Femur (tissue), 1 donor: ENCODE measurements around the gene NR1D2.
A peak's percentile ranks its signal among the peaks of the same experiment; 100 is the strongest.
"Not testable (repeated sequence)": the region's sequence is repeated elsewhere in the genome, so short reads cannot be mapped to it uniquely, and the experiment has no call there.

Experiments
- DNase-seq: peaks from one replicate; pipeline ENCODE4 v3.0.0-alpha.2; 2017

NR1D2 gene

DNA sequence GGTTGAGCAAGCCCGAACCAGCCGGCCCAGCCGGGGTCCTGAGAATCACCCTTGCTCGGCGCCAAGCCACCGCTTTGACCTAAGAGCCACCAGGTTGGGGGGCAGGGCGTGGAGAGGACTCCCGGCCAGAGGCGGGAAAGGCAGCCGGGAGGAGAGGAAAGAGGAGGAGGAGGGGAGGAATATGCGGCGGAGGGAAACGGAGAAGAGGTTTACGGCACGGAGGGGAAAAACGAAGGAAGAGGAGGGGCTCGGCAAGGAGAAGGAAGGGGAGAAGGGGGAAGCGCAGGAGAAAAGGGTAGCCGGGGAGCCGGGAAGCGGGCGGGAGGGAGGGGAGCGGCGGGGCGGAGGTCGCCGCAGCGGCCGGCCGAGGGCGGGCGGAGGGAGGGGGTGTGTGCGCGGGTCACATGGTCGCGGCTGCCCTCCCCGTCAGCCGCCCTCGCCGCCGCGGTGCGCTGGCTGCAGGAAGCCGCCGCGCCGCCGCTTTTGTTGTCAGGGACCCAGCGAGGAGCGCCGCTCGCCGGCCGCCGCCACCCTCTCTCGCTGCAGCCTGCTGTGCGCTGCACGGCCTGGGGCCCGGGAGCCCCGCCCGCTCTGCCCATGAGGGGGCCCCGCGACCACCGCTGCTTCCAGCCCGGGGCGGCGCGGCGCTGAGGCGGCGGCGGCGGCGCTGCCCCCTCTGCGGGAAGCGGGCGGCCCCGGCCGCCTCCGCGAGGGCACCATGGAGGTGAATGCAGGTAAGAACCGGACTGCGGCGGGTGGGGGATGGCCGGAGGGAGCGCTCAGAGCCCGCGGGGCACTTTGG, at the start of gene NR1D2:
NR1D2 (plus strand) TSS at position 426 of the 802 bp plus-strand sequence; CDS start at position 719, 293 bp downstream.
- peak; percentile 91 for DNase-seq

- no peak for DNase-seq
These were observed 44.3 kb upstream of the NR1D2 start for GRCh38 chr3:23900744-23901143.

GRCh38 chr3:23904545-23904944, 40.5 kb upstream of the NR1D2 start:
- no peak for DNase-seq

DNA sequence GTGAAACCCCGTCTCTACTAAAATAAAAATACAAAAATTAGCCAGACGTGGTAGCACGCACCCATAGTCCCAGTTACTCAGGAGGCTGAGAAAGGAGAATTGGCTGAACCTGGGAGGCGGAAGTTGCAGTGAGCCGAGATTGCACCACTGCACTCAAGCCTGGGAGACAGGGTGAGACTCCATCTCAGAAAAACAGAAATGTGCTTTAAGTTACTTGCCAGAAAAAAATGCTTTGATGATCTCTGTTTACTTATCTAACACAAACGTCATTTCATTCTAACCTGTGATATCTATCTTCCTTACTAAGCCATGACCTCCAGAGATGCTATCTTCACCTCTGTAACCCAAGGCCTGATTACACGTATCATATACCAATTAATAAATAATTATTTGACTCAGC, 35.7 kb upstream of the NR1D2 start:
- DNase-seq = no peak

- no peak for DNase-seq
These were observed 33.7 kb upstream of the NR1D2 start for GRCh38 chr3:23911397-23911796.

GRCh38 chr3:23912335-23912734, 32.8 kb upstream of the NR1D2 start:
- DNase-seq = not testable (repeated sequence)

DNA sequence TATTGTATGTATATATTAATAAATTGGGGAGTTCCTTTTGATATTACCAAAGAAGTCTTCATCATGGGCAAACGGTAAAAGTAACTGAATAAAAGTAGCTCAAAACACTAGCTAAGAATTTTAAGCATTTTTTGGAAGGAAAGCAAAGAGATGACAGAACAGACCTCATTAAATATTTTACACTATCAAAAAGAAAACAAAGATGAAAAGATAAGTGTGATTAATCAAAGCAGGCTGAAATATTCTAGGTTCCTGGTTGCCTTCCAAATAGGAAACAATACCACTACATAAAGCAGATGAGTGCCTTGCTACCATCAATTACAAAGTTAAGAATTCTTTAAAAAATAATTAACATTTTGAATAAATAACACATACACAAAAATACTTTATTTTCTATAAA, 31.9 kb upstream of the NR1D2 start:
- no peak for DNase-seq

DNA sequence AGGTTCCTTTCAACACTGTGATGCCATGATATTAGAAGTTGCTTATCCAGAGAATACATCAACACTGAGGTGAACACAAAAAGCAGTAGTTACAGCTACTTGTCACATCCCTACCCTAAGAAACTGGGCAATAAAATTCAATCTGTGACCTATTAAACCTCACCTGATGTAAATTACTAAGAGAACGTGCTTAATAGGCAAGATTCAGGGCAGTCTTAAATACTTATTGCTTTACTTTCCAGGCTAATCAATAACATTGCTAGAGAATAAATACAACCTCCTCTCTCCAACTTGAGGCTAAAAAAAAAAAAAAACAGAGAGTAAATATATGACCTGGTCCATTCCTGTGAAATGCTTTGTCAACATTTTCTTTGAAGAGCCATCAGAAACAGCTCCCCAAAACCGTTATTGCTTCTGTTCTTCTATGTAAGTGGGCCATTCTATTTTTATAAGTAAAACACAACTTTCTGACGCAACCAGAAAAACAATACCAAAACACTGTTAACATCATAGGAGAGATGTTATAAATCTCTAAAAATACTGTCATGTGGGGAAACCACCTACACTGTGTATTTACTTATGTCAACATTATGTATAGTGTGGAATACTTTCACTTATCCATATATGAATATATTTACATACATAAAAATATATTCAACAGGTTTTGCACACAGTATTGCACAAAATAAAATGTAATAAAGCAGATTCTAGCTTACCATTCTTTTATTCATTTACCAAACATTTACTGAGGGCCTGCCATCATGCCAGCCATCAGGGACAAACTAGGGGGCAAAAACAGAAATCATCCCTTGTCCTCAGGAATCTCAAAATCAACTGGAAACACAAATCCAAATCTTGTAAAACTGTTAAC, 31.0 kb upstream of the NR1D2 start:
- no peak for DNase-seq

DNA sequence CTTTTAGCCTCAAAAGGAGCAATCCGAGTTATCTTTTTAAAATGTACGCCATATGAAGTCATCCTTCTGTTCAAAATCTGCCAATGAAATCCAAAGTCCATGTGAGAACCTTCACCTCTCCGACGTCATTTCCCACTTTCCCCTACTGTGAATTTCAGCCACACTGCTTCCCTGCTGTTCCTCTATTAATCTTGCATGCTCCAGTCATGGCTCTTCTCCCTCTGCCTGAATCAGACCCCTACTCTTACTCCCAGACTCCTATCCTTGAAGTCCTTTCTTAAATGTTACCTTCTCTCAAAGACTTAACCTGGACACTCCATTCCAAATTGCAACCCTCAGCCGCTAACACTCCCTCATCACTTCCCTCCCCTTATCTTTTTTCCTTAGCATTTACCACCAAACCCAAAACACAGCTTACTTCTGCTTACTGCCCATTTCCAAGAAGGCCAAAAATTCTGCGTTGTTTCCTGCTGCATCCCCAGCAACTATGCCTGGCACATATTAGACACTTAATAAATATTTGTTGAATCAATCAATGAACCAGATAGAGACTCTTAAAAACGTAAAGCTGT, 29.5 kb upstream of the NR1D2 start:
- DNase-seq = no peak

GRCh38 chr3:23916152-23916885, 28.8 kb upstream of the NR1D2 start:
- no peak for DNase-seq

GRCh38 chr3:23916886-23917678, 28.0 kb upstream of the NR1D2 start, which contains the start of the genes NKIRAS1 and RPL15:
TSS of gene NKIRAS1 (minus strand) at chr3:23916990. CDS start at chr3:23910904, 6,086 bp downstream.
TSS of gene RPL15 (plus strand) at chr3:23917132. CDS start at chr3:23917860, 728 bp downstream.
- DNase-seq = peak; percentile 98

- not testable (repeated sequence) for DNase-seq
These were observed 27.3 kb upstream of the NR1D2 start for GRCh38 chr3:23917679-23918303.

GRCh38 chr3:23918331-23918730, 26.8 kb upstream of the NR1D2 start:
- not testable (repeated sequence) for DNase-seq

GRCh38 chr3:23919628-23920027, 25.5 kb upstream of the NR1D2 start:
- no peak for DNase-seq

- no peak for DNase-seq
These were observed 24.9 kb upstream of the NR1D2 start for GRCh38 chr3:23920151-23920655.

DNA sequence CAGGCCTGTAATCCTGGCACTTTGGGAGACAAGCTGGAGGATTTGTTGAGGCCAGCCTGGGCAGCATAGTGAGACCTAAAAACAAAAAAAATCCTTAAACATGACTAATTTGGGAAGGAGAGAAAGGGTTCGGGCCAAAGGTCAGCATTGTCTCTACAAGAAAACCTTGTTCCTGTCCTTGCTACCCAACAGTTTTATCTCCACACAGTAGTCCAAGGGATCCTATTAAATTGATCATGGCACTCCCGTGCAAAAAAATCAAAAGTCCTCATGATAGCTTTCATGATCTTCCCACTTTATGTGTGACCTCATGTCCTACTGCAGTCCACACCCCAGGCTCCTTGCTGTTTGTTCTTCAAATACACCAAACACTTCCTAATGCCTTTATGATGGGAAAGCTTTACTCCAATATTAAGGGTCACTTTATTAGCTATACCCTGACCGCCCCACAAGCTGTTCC, 24.0 kb upstream of the NR1D2 start:
- no peak for DNase-seq

DNA sequence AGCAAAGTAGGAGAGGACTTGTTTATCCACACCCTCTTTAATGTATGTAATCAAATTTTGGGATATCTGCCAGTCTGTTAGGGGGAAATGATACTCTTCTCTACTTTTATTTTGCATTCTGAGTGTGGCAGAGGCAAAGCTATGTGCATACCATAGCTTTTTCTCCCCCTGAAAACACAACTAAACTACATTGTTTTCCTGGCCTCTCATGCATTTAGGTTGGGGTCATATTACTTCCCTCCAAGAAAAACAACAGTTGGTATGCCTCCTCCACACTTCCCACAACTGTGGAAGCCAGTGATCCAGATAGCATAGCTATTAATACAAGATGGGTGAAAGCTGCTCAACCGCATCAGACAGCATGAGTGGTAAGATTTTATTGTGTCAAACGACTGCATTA, 21.3 kb upstream of the NR1D2 start:
- no peak for DNase-seq

DNA sequence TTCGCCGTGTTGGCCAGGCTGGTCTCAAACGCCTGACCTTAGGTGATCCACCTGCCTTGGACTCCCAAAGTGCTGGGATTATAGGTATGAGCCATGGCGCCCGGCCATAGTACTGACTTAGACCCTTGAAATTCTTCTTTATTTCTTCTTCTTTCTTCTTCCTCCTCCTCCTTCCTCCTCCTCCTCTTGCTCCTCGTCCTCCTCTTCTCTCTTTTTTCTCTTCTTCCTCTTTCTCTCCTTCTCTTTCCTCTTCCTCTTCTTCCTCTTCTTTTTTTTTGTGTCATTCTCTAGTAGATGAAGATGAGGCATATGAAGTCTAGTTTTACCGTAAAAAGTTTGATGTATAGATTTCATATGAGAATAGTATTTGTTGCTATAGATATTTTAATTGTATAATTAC, 18.8 kb upstream of the NR1D2 start:
- DNase-seq = no peak

GRCh38 chr3:23926736-23927135, 18.4 kb upstream of the NR1D2 start:
- no peak for DNase-seq

- DNase-seq = no peak
These were observed 16.6 kb upstream of the NR1D2 start for GRCh38 chr3:23928524-23928923.

- DNase-seq = no peak
These were observed 13.5 kb upstream of the NR1D2 start for GRCh38 chr3:23931597-23931996.
